ENCODE measurements around the gene FICD. TPM values are rescaled to one million over a fixed set of nuclear protein-coding genes. Genes with fewer than 3 reads are reported as not detected.
A peak's percentile ranks its signal among the peaks of the same experiment; 100 is the strongest.

Gene FICD
- total RNA-seq, 1 donor from 2014 or later: 3.6 TPM

GRCh38 chr12:108495054-108495453 lies 20.0 kb upstream of the FICD start:
- Mint-ChIP-seq H3K27me3 (peaks cover 12% of the 10 kb centered on the region), H3K36me3 (ENCODE audit: insufficient read depth) (no peaks in the 10 kb centered on the region), H3K4me1 (ENCODE audit: low read depth) (no peaks in the 10 kb centered on the region), H3K9me3 (ENCODE audit: low read depth) (no peaks in the 10 kb centered on the region), H3K27ac (no peak overlapping the region), H3K4me3 (ENCODE audit: low read depth) (no peak overlapping the region)
- no peak for DNase-seq (ENCODE audit: low spot score, unreplicated experiment)
- TF ChIP-seq CTCF (IDR thresholded peaks at IDR 0.05; ENCODE audit: unreplicated experiment): peak; percentile 63

- H3K9me3 Mint-ChIP-seq (ENCODE audit: low read depth): no peaks in the 10 kb centered on the region
- H3K27ac Mint-ChIP-seq: no peak overlapping the region
- DNase-seq (ENCODE audit: low spot score, unreplicated experiment): no peak
- no peaks in the 10 kb centered on the region for H3K4me1 Mint-ChIP-seq (ENCODE audit: low read depth)
- no peak for TF ChIP-seq CTCF (IDR thresholded peaks at IDR 0.05; ENCODE audit: unreplicated experiment)
- H3K27me3 Mint-ChIP-seq: peaks cover 12% of the 10 kb centered on the region
- no peak overlapping the region for H3K4me3 Mint-ChIP-seq (ENCODE audit: low read depth)
- H3K36me3 Mint-ChIP-seq (ENCODE audit: insufficient read depth): no peaks in the 10 kb centered on the region
Measured at GRCh38 chr12:108495823-108496579, 19.1 kb upstream of the FICD start.

- Mint-ChIP-seq H3K4me1 (ENCODE audit: low read depth) (no peaks in the 10 kb centered on the region), H3K27ac (no peak overlapping the region), H3K36me3 (ENCODE audit: insufficient read depth) (no peaks in the 10 kb centered on the region), H3K27me3 (peaks cover 14% of the 10 kb centered on the region), H3K4me3 (ENCODE audit: low read depth) (no peak overlapping the region), H3K9me3 (ENCODE audit: low read depth) (peaks cover 5% of the 10 kb centered on the region)
- no peak for DNase-seq (ENCODE audit: low spot score, unreplicated experiment)
- TF ChIP-seq CTCF (IDR thresholded peaks at IDR 0.05; ENCODE audit: unreplicated experiment): no peak
Measured at GRCh38 chr12:108498136-108498535, 16.9 kb upstream of the FICD start.

GRCh38 chr12:108502922-108503321 lies 12.2 kb upstream of the FICD start:
- Mint-ChIP-seq H3K36me3 (ENCODE audit: insufficient read depth) (no peaks in the 10 kb centered on the region), H3K4me3 (ENCODE audit: low read depth) (no peak overlapping the region), H3K27me3 (peaks cover 2% of the 10 kb centered on the region), H3K4me1 (ENCODE audit: low read depth) (no peaks in the 10 kb centered on the region), H3K9me3 (ENCODE audit: low read depth) (peaks cover 13% of the 10 kb centered on the region), H3K27ac (no peak overlapping the region)
- TF ChIP-seq CTCF (IDR thresholded peaks at IDR 0.05; ENCODE audit: unreplicated experiment): no peak
- DNase-seq (ENCODE audit: low spot score, unreplicated experiment): no peak

GRCh38 chr12:108505129-108505528 lies 9.9 kb upstream of the FICD start:
- peaks cover 5% of the 10 kb centered on the region for H3K27me3 Mint-ChIP-seq
- no peaks in the 10 kb centered on the region for H3K4me1 Mint-ChIP-seq (ENCODE audit: low read depth)
- no peaks in the 10 kb centered on the region for H3K36me3 Mint-ChIP-seq (ENCODE audit: insufficient read depth)

More at GRCh38 chr12:108505129-108505528, 9.9 kb upstream of the FICD start:
- Mint-ChIP-seq H3K27ac (no peak overlapping the region), H3K9me3 (ENCODE audit: low read depth) (peaks cover 13% of the 10 kb centered on the region), H3K4me3 (ENCODE audit: low read depth) (no peak overlapping the region)
- no peak for TF ChIP-seq CTCF (IDR thresholded peaks at IDR 0.05; ENCODE audit: unreplicated experiment)
- DNase-seq (ENCODE audit: low spot score, unreplicated experiment): no peak

All from progenitor cell of endocrine pancreas (in vitro differentiated cells).